Erythroblast (primary cell): Measurements from ENCODE around the gene NRG3.

Experiments
- GATA1 ChIP-seq: IDR thresholded peaks from 2 replicates; pipeline ENCODE4 v1.6.1; 2011; ENCODE audit warnings: low read depth, mild to moderate bottlenecking, control low read depth, low read length, moderate library complexity
- POLR2A ChIP-seq: IDR thresholded peaks from 2 replicates; pipeline ENCODE4 v1.6.1; 2011; ENCODE audit warnings: mild to moderate bottlenecking, low read length

DNA sequence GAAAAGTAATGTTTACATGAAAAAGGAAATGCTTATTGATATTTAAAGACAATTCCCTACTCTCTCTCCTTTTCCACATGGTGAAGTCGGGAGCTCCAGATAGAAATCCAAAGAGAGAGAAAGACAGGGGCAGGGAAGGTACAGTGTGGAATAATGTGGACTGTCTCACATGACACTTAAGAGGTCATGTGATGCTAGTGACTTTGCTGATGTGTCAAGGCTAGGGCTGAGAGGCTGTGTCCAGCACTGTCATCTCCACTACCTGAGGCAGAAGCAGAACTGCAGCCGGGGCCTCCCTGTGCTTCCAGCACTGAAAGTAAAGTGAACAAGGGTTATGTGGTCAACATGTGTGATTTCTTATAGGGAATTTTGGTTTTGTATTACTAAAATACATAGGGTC lies 26.0 kb downstream of the NRG3 start:
- TF ChIP-seq POLR2A (no peak), GATA1 (no peak)
